OCI-LY1 (cell line): ENCODE results near the gene RUNX3.

Source experiments
- H2AFZ ChIP-seq: fragments of 200-600 bp; sonication (generic), shearing (Covaris generic); 2 replicates; pipeline ENCODE4 v1.6.0; 2014; ENCODE audit warnings: antibody characterized with exemption, mild to moderate bottlenecking, low read length
- H3F3A ChIP-seq: fragments of 200-600 bp; sonication (generic), shearing (Covaris generic); 2 replicates; pipeline ENCODE4 v1.6.0; 2014; ENCODE audit warnings: mild to moderate bottlenecking, antibody characterized with exemption, low read length, moderate library complexity; ENCODE audit not compliant: insufficient read depth
- H3K27ac ChIP-seq: fragments of 200-600 bp; sonication (generic); 2 replicates; pipeline ENCODE4 v1.5.1; 2014; ENCODE audit warnings: low read length, mixed run types, mild to moderate bottlenecking, low read depth; ENCODE audit not compliant: poor library complexity, severe bottlenecking
- H3K27me3 ChIP-seq: fragments of 200-600 bp; sonication (generic); 2 replicates; pipeline ENCODE4 v1.6.0; 2014; ENCODE audit warnings: antibody characterized with exemption, mild to moderate bottlenecking, low read length, moderate library complexity; ENCODE audit not compliant: insufficient read depth
- H3K36me3 ChIP-seq: fragments of 200-600 bp; sonication (generic); 2 replicates; pipeline ENCODE4 v1.6.1; 2014; ENCODE audit warnings: mild to moderate bottlenecking, antibody characterized with exemption, low read length, moderate library complexity, mixed read lengths; ENCODE audit not compliant: insufficient read depth
- H3K4me1 ChIP-seq: fragments of 200-600 bp; sonication (generic); 2 replicates; pipeline ENCODE4 v1.5.1; 2014; ENCODE audit warnings: mild to moderate bottlenecking, low read length, moderate library complexity; ENCODE audit not compliant: insufficient read depth, severe bottlenecking
- H3K4me2 ChIP-seq: fragments of 200-600 bp; sonication (generic), shearing (Covaris generic); 2 replicates; pipeline ENCODE4 v1.6.1; 2014; ENCODE audit warnings: low read length
- H3K4me3 ChIP-seq: fragments of 200-600 bp; sonication (generic); 2 replicates; pipeline ENCODE4 v1.5.1; 2014; ENCODE audit warnings: low read length, low read depth, mild to moderate bottlenecking, mixed read lengths; ENCODE audit not compliant: poor library complexity, severe bottlenecking
- H3K79me2 ChIP-seq: fragments of 200-600 bp; shearing (Covaris generic); 2 replicates; pipeline ENCODE4 v1.6.1; 2016; ENCODE audit warnings: mixed run types, low read length, mixed read lengths; ENCODE audit not compliant: insufficient read depth
- H3K9ac ChIP-seq: fragments of 200-600 bp; sonication (generic), shearing (Covaris generic); 2 replicates; pipeline ENCODE4 v1.6.1; 2014; ENCODE audit warnings: mild to moderate bottlenecking, low read length, mixed read lengths
- H3K9me2 ChIP-seq: fragments of 200-600 bp; sonication (generic), shearing (Covaris generic); 2 replicates; pipeline ENCODE4 v1.6.1; 2014; ENCODE audit warnings: low read depth, mild to moderate bottlenecking, low read length, mixed read lengths
- H3K9me3 ChIP-seq: fragments of 200-600 bp; shearing (Covaris generic); 2 replicates; pipeline ENCODE4 v1.6.1; 2014; ENCODE audit warnings: low read length, mixed read lengths
- H4K20me1 ChIP-seq: fragments of 200-600 bp; sonication (generic), shearing (Covaris generic); 2 replicates; pipeline ENCODE4 v1.6.0; 2016; ENCODE audit warnings: mild to moderate bottlenecking, low read length; ENCODE audit not compliant: insufficient read depth
- CTCF ChIP-seq: fragments of 200-600 bp; sonication (generic), shearing (Covaris generic); IDR thresholded peaks from 2 replicates; pipeline ENCODE4 v1.5.1; 2017; ENCODE audit warnings: mild to moderate bottlenecking, antibody characterized with exemption, low read length, moderate library complexity, mixed read lengths
- EZH2 ChIP-seq: fragments of 200-600 bp; sonication (generic), shearing (Covaris generic); IDR thresholded peaks from 2 replicates; pipeline ENCODE4 v1.8.0; 2017; ENCODE audit warnings: borderline replicate concordance, mixed run types, mild to moderate bottlenecking, antibody characterized with exemption, low read length, moderate library complexity, mixed read lengths

The RUNX3 gene

GRCh38 chr1:24960071-24960801, 30.2 kb upstream of the RUNX3 start:
- Histone ChIP-seq H3K27ac (no peak overlapping the region), H3K36me3 (no peaks in the 10 kb centered on the region), H3K79me2 (no peaks in the 10 kb centered on the region), H3K4me3 (no peak overlapping the region), H2AFZ (no peak overlapping the region), H3K4me2 (no peak overlapping the region), H3K9me3 (no peaks in the 10 kb centered on the region), H3F3A (no peaks in the 10 kb centered on the region), H3K9me2 (no peaks in the 10 kb centered on the region), H3K27me3 (no peaks in the 10 kb centered on the region; the same call in 1 of the 2 replicates), H3K9ac (no peak overlapping the region), H4K20me1 (no peaks in the 10 kb centered on the region), H3K4me1 (peaks cover 9% of the 10 kb centered on the region)
- TF ChIP-seq EZH2: no peak
- TF ChIP-seq CTCF: no peak

- Histone ChIP-seq H4K20me1 (no peaks in the 10 kb centered on the region), H3K9ac (no peak overlapping the region), H3K4me3 (no peak overlapping the region), H3F3A (no peaks in the 10 kb centered on the region), H3K4me1 (peaks cover 2% of the 10 kb centered on the region), H3K27ac (no peak overlapping the region), H3K9me2 (no peaks in the 10 kb centered on the region), H3K36me3 (no peaks in the 10 kb centered on the region), H3K27me3 (no peaks in the 10 kb centered on the region; the same call in 1 of the 2 replicates), H3K4me2 (no peak overlapping the region), H3K79me2 (no peaks in the 10 kb centered on the region), H3K9me3 (no peaks in the 10 kb centered on the region), H2AFZ (no peak overlapping the region)
- TF ChIP-seq CTCF (no peak), EZH2 (no peak)
Observed at GRCh38 chr1:24959623-24959975, 29.5 kb upstream of the RUNX3 start.

GRCh38 chr1:24958766-24959622, 28.9 kb upstream of the RUNX3 start:
- H3K27ac ChIP-seq: no peak overlapping the region
- no peaks in the 10 kb centered on the region for H3F3A ChIP-seq
- H3K4me3 ChIP-seq: no peak overlapping the region
- H3K79me2 ChIP-seq: no peaks in the 10 kb centered on the region
- H3K36me3 ChIP-seq: no peaks in the 10 kb centered on the region
- H3K4me1 ChIP-seq: no peaks in the 10 kb centered on the region
- TF ChIP-seq CTCF (no peak), EZH2 (no peak)
- no peak overlapping the region for H3K4me2 ChIP-seq
- no peak overlapping the region for H3K9ac ChIP-seq
- no peak overlapping the region for H2AFZ ChIP-seq
- no peaks in the 10 kb centered on the region for H3K9me3 ChIP-seq
- no peaks in the 10 kb centered on the region; the same call in 1 of the 2 replicates for H3K27me3 ChIP-seq
- no peaks in the 10 kb centered on the region for H3K9me2 ChIP-seq
- no peaks in the 10 kb centered on the region for H4K20me1 ChIP-seq
